ENCODE data around the gene SLC11A1.

The SLC11A1 gene

GRCh38 chr2:218393750-218394290, 11.7 kb downstream of the SLC11A1 start:
- no peak for DNase-seq (ENCODE audit: low read depth in 2 of 2)

GRCh38 chr2:218394298-218395089, 12.4 kb downstream of the SLC11A1 start:
- no peak for DNase-seq (ENCODE audit: low read depth in 2 of 2)

GRCh38 chr2:218395090-218395444, 13.0 kb downstream of the SLC11A1 start:
- DNase-seq (ENCODE audit: low read depth in 2 of 2): no peak

GRCh38 chr2:218395456-218395825, 13.4 kb downstream of the SLC11A1 start:
- no peak for DNase-seq (ENCODE audit: low read depth in 2 of 2)

- DNase-seq (ENCODE audit: low read depth in 2 of 2): peak; percentile 86 to 90
These were observed 14.0 kb downstream of the SLC11A1 start for GRCh38 chr2:218395826-218396687.

- DNase-seq (ENCODE audit: low read depth in 2 of 2): peak in 1 of 2 donors; percentile 57
These were observed 14.8 kb downstream of the SLC11A1 start for GRCh38 chr2:218396688-218397462.

- no peak for DNase-seq (ENCODE audit: low read depth in 2 of 2)
These were observed 15.4 kb downstream of the SLC11A1 start for GRCh38 chr2:218397463-218397819.

GRCh38 chr2:218397820-218398436, 15.9 kb downstream of the SLC11A1 start:
- DNase-seq (ENCODE audit: low read depth in 2 of 2): no peak

- DNase-seq (ENCODE audit: low read depth in 2 of 2): peak in 1 of 2 donors; percentile 31
These were observed 16.6 kb downstream of the SLC11A1 start for GRCh38 chr2:218398437-218399390.

GRCh38 chr2:218399391-218400166, 17.5 kb downstream of the SLC11A1 start, which contains the start of gene CTDSP1:
Gene CTDSP1 (plus strand): TSS chr2:218399868. CDS start chr2:218400091, 223 bp downstream.
- DNase-seq (ENCODE audit: low read depth in 2 of 2): peak; percentile 85 to 88

- DNase-seq (ENCODE audit: low read depth in 2 of 2): no peak
These were observed 18.3 kb downstream of the SLC11A1 start for GRCh38 chr2:218400167-218400929.

GRCh38 chr2:218400930-218401881, 19.1 kb downstream of the SLC11A1 start:
- DNase-seq (ENCODE audit: low read depth in 2 of 2): no peak

GRCh38 chr2:218401890-218402289, 19.8 kb downstream of the SLC11A1 start:
- no peak for DNase-seq (ENCODE audit: low read depth in 2 of 2)

GRCh38 chr2:218402491-218402901, 20.4 kb downstream of the SLC11A1 start:
- DNase-seq (ENCODE audit: low read depth in 2 of 2): no peak

- no peak for DNase-seq (ENCODE audit: low read depth in 2 of 2)
These were observed 20.9 kb downstream of the SLC11A1 start for GRCh38 chr2:218402911-218403411.

- DNase-seq (ENCODE audit: low read depth in 2 of 2): no peak
These were observed 21.7 kb downstream of the SLC11A1 start for GRCh38 chr2:218403810-218404209.

All from activated CD8-positive, alpha-beta memory T cell treated with anti-CD3 and anti-CD28 coated beads for 4 hours (primary cell).